ENCODE results near the gene STPG2. TPM values are rescaled to one million over a fixed set of nuclear protein-coding genes. Genes with fewer than 3 reads are reported as not detected.

The STPG2 gene
- total and polyA plus RNA-seq, 2 of the 8 experiments (the other 6 are each of a cell fraction or from before 2014, with no cell fraction given) = 0.03 TPM; not detected in 1

DNA sequence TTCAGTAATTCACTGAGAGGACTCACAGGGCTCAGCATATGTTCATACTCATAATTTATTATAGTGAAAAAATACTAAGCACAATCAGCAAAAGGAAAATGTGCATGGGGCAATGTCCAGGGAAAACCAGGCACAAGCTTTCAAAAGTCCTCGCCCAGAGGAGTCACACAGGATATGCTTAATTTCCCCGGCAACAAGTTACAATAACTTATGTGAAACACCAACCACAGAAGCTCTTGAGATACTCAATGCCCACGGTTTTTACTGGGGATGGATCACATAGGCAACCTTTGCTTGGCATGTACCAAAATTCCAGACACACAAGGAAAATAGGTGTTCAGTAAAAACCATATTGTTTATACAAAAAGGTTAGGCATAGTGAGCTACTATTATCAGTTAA is 38.5 kb upstream of the STPG2 start:
- Histone ChIP-seq H2BK5ac (ENCODE audit: low read depth, low read length) (no peak overlapping the region), H3K27ac (ENCODE audit: low read depth, low read length) (no peak overlapping the region), H3K36me3 (ENCODE audit: control insufficient read depth in 2 of 4, insufficient read depth in 4 of 4, low read length in 3 of 4) (no peaks in the 10 kb centered on the region), H4K5ac (ENCODE audit: insufficient read length, low read depth, low read length) (no peak overlapping the region), H3K4me3 (ENCODE audit: extremely low read depth in 1 of 4, insufficient read depth in 2 of 4, low read depth in 3 of 4, low read length in 4 of 4) (no peak overlapping the region), H3K23ac (ENCODE audit: insufficient read length) (no peak overlapping the region), H2BK15ac (ENCODE audit: low read length) (no peak overlapping the region), H3K9me3 (ENCODE audit: insufficient read depth in 2 of 2, low read depth in 1 of 2, low read length in 1 of 2) (no peaks in the 10 kb centered on the region), H3K14ac (ENCODE audit: insufficient read length) (no peak overlapping the region), H3K23me2 (ENCODE audit: low read depth, low read length) (no peaks in the 10 kb centered on the region; the same call in 1 of the 2 replicates), H2BK20ac (ENCODE audit: low read length) (no peak overlapping the region), H3K18ac (ENCODE audit: extremely low read depth, low read length) (no peak overlapping the region), H3K4ac (replicated peaks; ENCODE audit: insufficient read length, low read depth, low read length) (no peak overlapping the region), H2BK120ac (replicated peaks; ENCODE audit: low read depth, low read length) (no peak overlapping the region), H2AFZ (ENCODE audit: low read length) (no peak overlapping the region), H3K4me2 (ENCODE audit: insufficient read depth in 1 of 2, low read depth in 2 of 2, low read length in 2 of 2) (no peak overlapping the region), H3K4me1 (replicated peaks in 1 of 4; ENCODE audit: control insufficient read depth in 3 of 4, insufficient read depth in 4 of 4, low read length in 3 of 4) (peaks cover 0 to 8% (median under 1%) of the 10 kb centered on the region in 4 experiments; a peak in 3 of 7 replicates), H2AK5ac (ENCODE audit: low read depth, low read length) (no peak overlapping the region), H4K20me1 (replicated peaks in 1 of 2; ENCODE audit: control insufficient read depth in 1 of 2, insufficient read depth in 2 of 2, low read length in 2 of 2) (no peaks in the 10 kb centered on the region), H3K79me2 (ENCODE audit: control insufficient read depth in 1 of 2, insufficient read depth in 2 of 2, low read length in 2 of 2) (no peaks in the 10 kb centered on the region), H4K8ac (ENCODE audit: extremely low read depth, insufficient read depth, low read length) (no peak overlapping the region), H3K27me3 (replicated peaks in 1 of 4; ENCODE audit: control insufficient read depth in 3 of 4, extremely low read depth in 1 of 4, insufficient read depth in 3 of 4, low read length in 3 of 4) (no peaks in the 10 kb centered on the region), H4K91ac (replicated peaks; ENCODE audit: insufficient read length, low read length) (no peak overlapping the region), H3K56ac (replicated peaks; ENCODE audit: insufficient read length, low read depth, low read length) (no peak overlapping the region), H2BK12ac (ENCODE audit: low read depth, low read length) (no peak overlapping the region), H3K79me1 (ENCODE audit: low read depth, low read length) (no peaks in the 10 kb centered on the region), H3K9ac (replicated peaks in 1 of 4; ENCODE audit: extremely low read depth in 1 of 4, low read depth in 3 of 4, low read length in 3 of 4) (no peak overlapping the region)
- TF ChIP-seq JUN (IDR thresholded peaks at IDR 0.05; ENCODE audit: low read depth, low read length) (no peak), RFX5 (IDR thresholded peaks at IDR 0.05; ENCODE audit: borderline replicate concordance, low read depth, low read length) (peak; percentile 90), ZNF274 (IDR thresholded peaks at IDR 0.05; ENCODE audit: borderline replicate concordance, extremely low read depth, low read length) (no peak), GTF2F1 (IDR thresholded peaks at IDR 0.05; ENCODE audit: borderline replicate concordance, low read depth, low read length) (no peak), YY1 (IDR thresholded peaks at IDR 0.05; ENCODE audit: low read depth, low read length) (no peak), RNF2 (IDR thresholded peaks at IDR 0.05; ENCODE audit: borderline replicate concordance, low read depth, low read length, missing control alignments, poor library complexity, severe bottlenecking) (no peak), HDAC6 (IDR thresholded peaks at IDR 0.05; ENCODE audit: low read depth, low read length) (no peak), POLR2AphosphoS5 (IDR thresholded peaks at IDR 0.05; ENCODE audit: low read depth, low read length) (no peak)
- DNase-seq (ENCODE audit: low read depth in 1 of 2, low spot score in 2 of 2) (no peak), FAIRE-seq (no peak)
- ChIA-PET CTCF (ENCODE audit: partially characterized antibody) (no interaction called here), POLR2A (ENCODE audit: partially characterized antibody) (no interaction called here)
- 89% methylated on average over 3 of the region's 3 CpGs; no CpG with 5 or more reads in 1 of the 2 experiments for WGBS, 2 experiments (ENCODE audit: extremely low coverage in 1 of 2, insufficient coverage in 1 of 2, insufficient read length in 1 of 2, insufficient replicate concordance in 2 of 2, low coverage in 1 of 2, low lambda C conversion rate in 2 of 2, missing lambda C conversion rate in 1 of 2)

All from H1 (cell line).